Measurements from ENCODE around the gene TGFBR2. TPM values are rescaled to one million over a fixed set of nuclear protein-coding genes. Genes with fewer than 3 reads are reported as not detected.

TGFBR2 gene
- total RNA-seq, 1 experiment from 2014 or later = 16.1 TPM

- no peak for TF ChIP-seq CTCF (conservative IDR thresholded peaks at IDR 0.05; ENCODE audit: low read depth, low read length)
- TF ChIP-seq EZH2 (IDR thresholded peaks at IDR 0.05; ENCODE audit: borderline replicate concordance, low read depth, low read length, poor library complexity, severe bottlenecking) = no peak
- Histone ChIP-seq H3K36me3 (ENCODE audit: insufficient read depth, low read length, poor library complexity, severe bottlenecking) (peaks cover 25% of the 10 kb centered on the region), H3K4me1 (ENCODE audit: insufficient read depth, low read length, poor library complexity, severe bottlenecking) (peaks cover 17% of the 10 kb centered on the region), H3K27me3 (replicated peaks; ENCODE audit: insufficient read depth, low read depth, low read length, poor library complexity) (no peaks in the 10 kb centered on the region), H3K9me3 (ENCODE audit: low read depth, low read length, poor library complexity, severe bottlenecking) (no peaks in the 10 kb centered on the region), H3K4me3 (ENCODE audit: low read depth, low read length, poor library complexity, severe bottlenecking) (no peak overlapping the region), H3K27ac (ENCODE audit: low read depth, low read length, poor library complexity, severe bottlenecking) (no peak overlapping the region)
- BruUV-seq (replicated peaks) = no TSS peak
- DNase-seq (ENCODE audit: low spot score) = no peak
- intact Hi-C loops (cut with micrococcal nuclease; ENCODE audit: unreplicated experiment) = no loop called here
- CTCF ChIA-PET = no interaction called here
- POLR2A ChIA-PET (ENCODE audit: low non-redundant PET) = no interaction called here
Measured at GRCh38 chr3:30672959-30673358, 66.6 kb downstream of the TGFBR2 start.

- CTCF ChIA-PET = no interaction called here
- peaks cover 25% of the 10 kb centered on the region for H3K36me3 ChIP-seq (ENCODE audit: insufficient read depth, low read length, poor library complexity, severe bottlenecking)
- no TSS peak for BruUV-seq (replicated peaks)
Measured at GRCh38 chr3:30673425-30674341, 67.3 kb downstream of the TGFBR2 start.

GRCh38 chr3:30675006-30675405 is 68.6 kb downstream of the TGFBR2 start:
- H3K4me3 ChIP-seq (ENCODE audit: low read depth, low read length, poor library complexity, severe bottlenecking) = no peak overlapping the region
- H3K9me3 ChIP-seq (ENCODE audit: low read depth, low read length, poor library complexity, severe bottlenecking) = no peaks in the 10 kb centered on the region
- intact Hi-C loops (cut with micrococcal nuclease; ENCODE audit: unreplicated experiment) = no loop called here
- no TSS peak for BruUV-seq (replicated peaks)
- CTCF ChIA-PET = no interaction called here
- H3K4me1 ChIP-seq (ENCODE audit: insufficient read depth, low read length, poor library complexity, severe bottlenecking) = peaks cover 9% of the 10 kb centered on the region
- peaks cover 25% of the 10 kb centered on the region for H3K36me3 ChIP-seq (ENCODE audit: insufficient read depth, low read length, poor library complexity, severe bottlenecking)
- no peak for DNase-seq (ENCODE audit: low spot score)
- POLR2A ChIA-PET (ENCODE audit: low non-redundant PET) = no interaction called here
- H3K27me3 ChIP-seq (replicated peaks; ENCODE audit: insufficient read depth, low read depth, low read length, poor library complexity) = no peaks in the 10 kb centered on the region
- H3K27ac ChIP-seq (ENCODE audit: low read depth, low read length, poor library complexity, severe bottlenecking) = no peak overlapping the region
- TF ChIP-seq CTCF (conservative IDR thresholded peaks at IDR 0.05; ENCODE audit: low read depth, low read length) (no peak), EZH2 (IDR thresholded peaks at IDR 0.05; ENCODE audit: borderline replicate concordance, low read depth, low read length, poor library complexity, severe bottlenecking) (no peak)

More at GRCh38 chr3:30673425-30674341, 67.3 kb downstream of the TGFBR2 start:
- intact Hi-C loops (cut with micrococcal nuclease; ENCODE audit: unreplicated experiment) = no loop called here
- peaks cover 10% of the 10 kb centered on the region for H3K4me1 ChIP-seq (ENCODE audit: insufficient read depth, low read length, poor library complexity, severe bottlenecking)
- no peak overlapping the region for H3K27ac ChIP-seq (ENCODE audit: low read depth, low read length, poor library complexity, severe bottlenecking)
- no peaks in the 10 kb centered on the region for H3K27me3 ChIP-seq (replicated peaks; ENCODE audit: insufficient read depth, low read depth, low read length, poor library complexity)
- H3K4me3 ChIP-seq (ENCODE audit: low read depth, low read length, poor library complexity, severe bottlenecking) = no peak overlapping the region
- H3K9me3 ChIP-seq (ENCODE audit: low read depth, low read length, poor library complexity, severe bottlenecking) = no peaks in the 10 kb centered on the region
- no peak for TF ChIP-seq CTCF (conservative IDR thresholded peaks at IDR 0.05; ENCODE audit: low read depth, low read length)
- TF ChIP-seq EZH2 (IDR thresholded peaks at IDR 0.05; ENCODE audit: borderline replicate concordance, low read depth, low read length, poor library complexity, severe bottlenecking) = no peak
- DNase-seq (ENCODE audit: low spot score) = no peak
- POLR2A ChIA-PET (ENCODE audit: low non-redundant PET) = no interaction called here
